HG02943 (cell line): ENCODE results near the gene ARL5C.
"Not testable (repeated sequence)": the region's sequence is repeated elsewhere in the genome, so short reads cannot be mapped to it uniquely, and the experiment has no call there.

Experiments
- ATAC-seq: cut with Tn5 transposase; IDR thresholded peaks from one replicate; pipeline ENCODE4 v1.9.1; 2021; ENCODE audit warnings: mild to moderate bottlenecking, low read depth, moderate library complexity; ENCODE audit not compliant: unreplicated experiment

Gene ARL5C

GRCh38 chr17:39169518-39169917, 3.6 kb upstream of the ARL5C start:
- no peak for ATAC-seq

GRCh38 chr17:39169101-39169500, 3.1 kb upstream of the ARL5C start:
- ATAC-seq: no peak

- not testable (repeated sequence) for ATAC-seq
Observed at GRCh38 chr17:39168503-39168902, 2.5 kb upstream of the ARL5C start.

- no peak for ATAC-seq
Observed at GRCh38 chr17:39167476-39167875, 1.5 kb upstream of the ARL5C start.

GRCh38 chr17:39166437-39167335, 725 bp upstream of the ARL5C start:
- no peak for ATAC-seq

GRCh38 chr17:39165178-39165840, 652 bp downstream of the ARL5C start:
- ATAC-seq: no peak

GRCh38 chr17:39164675-39165143, 1.3 kb downstream of the ARL5C start:
- ATAC-seq: no peak

- no peak for ATAC-seq
Observed at GRCh38 chr17:39161962-39162361, 4.0 kb downstream of the ARL5C start.

GRCh38 chr17:39158623-39159022, 7.3 kb downstream of the ARL5C start:
- ATAC-seq: no peak

GRCh38 chr17:39156491-39156890, 9.5 kb downstream of the ARL5C start:
- ATAC-seq: no peak

- no peak for ATAC-seq
Observed at GRCh38 chr17:39155654-39156053, 10.3 kb downstream of the ARL5C start.

- peak; percentile 36 for ATAC-seq
Observed at GRCh38 chr17:39153599-39154051, 12.3 kb downstream of the ARL5C start.

- no peak for ATAC-seq
Observed at GRCh38 chr17:39151943-39152818, 13.8 kb downstream of the ARL5C start.

GRCh38 chr17:39151150-39151942, 14.6 kb downstream of the ARL5C start, which contains the start of gene PLXDC1:
TSS of gene PLXDC1 (minus strand) at chr17:39151637. CDS start at chr17:39151437, 200 bp downstream.
- ATAC-seq: no peak

- no peak for ATAC-seq
Observed at GRCh38 chr17:39150795-39151149, 15.2 kb downstream of the ARL5C start.

- ATAC-seq: no peak
Observed at GRCh38 chr17:39150104-39150634, 15.8 kb downstream of the ARL5C start.

- no peak for ATAC-seq
Observed at GRCh38 chr17:39147221-39148185, 18.5 kb downstream of the ARL5C start.

- no peak for ATAC-seq
Observed at GRCh38 chr17:39146273-39146672, 19.7 kb downstream of the ARL5C start.
